ENCODE measurements around the gene IKBIP. TPM values are rescaled to one million over a fixed set of nuclear protein-coding genes. Genes with fewer than 3 reads are reported as not detected.
A peak's percentile ranks its signal among the peaks of the same experiment; 100 is the strongest.
"Not testable (repeated sequence)": the region's sequence is repeated elsewhere in the genome, so short reads cannot be mapped to it uniquely, and the experiment has no call there.

The IKBIP gene
- total RNA-seq, 6 experiments from 2014 or later: 96.6 to 131 (median 108) TPM

DNA sequence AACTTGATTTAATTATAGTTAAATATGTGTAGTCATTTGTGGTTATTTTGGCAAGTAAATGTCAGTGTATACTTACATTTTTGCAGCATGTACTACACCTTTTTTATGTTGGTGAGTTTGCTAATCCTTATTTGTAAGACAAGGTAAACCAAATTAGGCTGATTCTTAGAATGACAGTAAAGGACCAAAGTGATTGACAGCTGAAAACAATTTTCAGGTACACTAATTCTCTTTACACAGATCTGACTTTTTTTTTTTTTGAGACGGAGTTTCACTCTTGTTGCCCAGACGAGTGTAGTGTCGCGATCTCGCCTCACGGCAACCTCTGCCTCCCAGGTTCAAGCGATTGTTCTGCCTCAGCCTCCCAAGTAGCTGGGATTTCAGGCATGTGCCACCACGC, 42.7 kb downstream of the IKBIP start:
- Mint-ChIP-seq H3K27ac (no peak overlapping the region), H3K4me3 (no peak overlapping the region), H3K27me3 (ENCODE audit: insufficient read depth) (no peaks in the 10 kb centered on the region), H3K9me3 (no peaks in the 10 kb centered on the region), H3K4me1 (ENCODE audit: low read depth) (no peaks in the 10 kb centered on the region), H3K36me3 (ENCODE audit: low read depth) (peaks cover 35% of the 10 kb centered on the region)
- TF ChIP-seq, protein P1, sequence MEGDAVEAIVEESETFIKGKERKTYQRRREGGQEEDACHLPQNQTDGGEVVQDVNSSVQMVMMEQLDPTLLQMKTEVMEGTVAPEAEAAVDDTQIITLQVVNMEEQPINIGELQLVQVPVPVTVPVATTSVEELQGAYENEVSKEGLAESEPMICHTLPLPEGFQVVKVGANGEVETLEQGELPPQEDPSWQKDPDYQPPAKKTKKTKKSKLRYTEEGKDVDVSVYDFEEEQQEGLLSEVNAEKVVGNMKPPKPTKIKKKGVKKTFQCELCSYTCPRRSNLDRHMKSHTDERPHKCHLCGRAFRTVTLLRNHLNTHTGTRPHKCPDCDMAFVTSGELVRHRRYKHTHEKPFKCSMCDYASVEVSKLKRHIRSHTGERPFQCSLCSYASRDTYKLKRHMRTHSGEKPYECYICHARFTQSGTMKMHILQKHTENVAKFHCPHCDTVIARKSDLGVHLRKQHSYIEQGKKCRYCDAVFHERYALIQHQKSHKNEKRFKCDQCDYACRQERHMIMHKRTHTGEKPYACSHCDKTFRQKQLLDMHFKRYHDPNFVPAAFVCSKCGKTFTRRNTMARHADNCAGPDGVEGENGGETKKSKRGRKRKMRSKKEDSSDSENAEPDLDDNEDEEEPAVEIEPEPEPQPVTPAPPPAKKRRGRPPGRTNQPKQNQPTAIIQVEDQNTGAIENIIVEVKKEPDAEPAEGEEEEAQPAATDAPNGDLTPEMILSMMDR (IDR thresholded peaks at IDR 0.05): no peak
- no peak for DNase-seq

DNA sequence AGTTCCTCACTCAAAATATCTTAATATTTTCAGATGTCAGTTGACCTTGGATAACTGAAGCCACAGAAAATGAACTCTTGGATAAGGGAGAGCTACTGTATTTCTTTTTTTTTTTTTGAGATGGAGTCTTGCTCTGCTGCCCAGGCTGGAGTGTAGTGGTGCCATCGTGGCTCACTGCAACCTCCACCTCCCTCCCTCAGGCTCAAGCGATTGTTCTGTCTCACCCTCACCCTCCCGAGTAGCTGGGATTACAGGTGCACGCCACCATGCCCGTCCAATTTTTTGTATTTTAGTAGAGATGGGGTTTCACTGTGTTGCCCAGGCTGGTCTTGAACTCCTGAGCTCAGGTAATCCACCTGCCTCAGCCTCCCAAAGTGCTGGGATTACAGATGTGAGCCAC, 47.3 kb downstream of the IKBIP start:
- not testable (repeated sequence) for H3K27me3 Mint-ChIP-seq (ENCODE audit: insufficient read depth); DNase-seq; H3K27ac Mint-ChIP-seq; H3K9me3 Mint-ChIP-seq; H3K4me3 Mint-ChIP-seq
- peaks cover 36% of the 10 kb centered on the region for H3K36me3 Mint-ChIP-seq (ENCODE audit: low read depth)
- peaks cover 19% of the 10 kb centered on the region for H3K4me1 Mint-ChIP-seq (ENCODE audit: low read depth)

DNA sequence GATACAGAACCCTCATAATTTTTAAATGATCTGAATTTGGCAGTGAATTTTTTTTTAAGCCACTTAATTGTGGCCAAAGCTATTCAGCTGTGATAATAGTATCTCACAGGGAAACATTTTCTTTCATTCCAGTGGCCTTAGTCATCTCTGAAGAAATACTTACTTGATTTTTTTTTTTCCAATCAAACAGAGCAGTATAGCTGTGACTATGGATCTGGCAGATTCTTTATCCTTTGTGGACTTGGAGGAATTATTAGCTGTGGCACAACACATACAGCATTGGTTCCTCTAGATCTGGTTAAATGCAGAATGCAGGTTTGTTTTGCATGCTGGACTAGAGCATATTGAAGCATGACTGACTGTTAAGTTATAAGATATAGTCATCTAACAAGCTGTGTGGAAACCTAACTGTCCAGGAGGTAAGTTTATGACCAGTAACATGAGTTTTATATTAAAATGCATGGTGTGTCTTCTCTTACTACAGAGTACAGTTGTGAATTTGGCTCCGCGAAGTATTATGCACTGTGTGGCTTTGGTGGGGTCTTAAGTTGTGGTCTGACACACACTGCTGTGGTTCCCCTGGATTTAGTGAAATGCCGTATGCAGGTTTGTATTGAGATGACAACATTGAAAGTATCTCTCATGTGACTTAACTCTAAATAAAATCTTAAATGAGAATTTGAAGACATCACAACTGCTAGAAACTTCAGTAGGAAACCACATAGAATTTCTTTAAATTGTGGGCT, 49.2 kb downstream of the IKBIP start:
- TF ChIP-seq, protein P1 (IDR thresholded peaks at IDR 0.05): no peak
- DNase-seq: peak; percentile 55
- peaks cover 28% of the 10 kb centered on the region for H3K36me3 Mint-ChIP-seq (ENCODE audit: low read depth)

DNA sequence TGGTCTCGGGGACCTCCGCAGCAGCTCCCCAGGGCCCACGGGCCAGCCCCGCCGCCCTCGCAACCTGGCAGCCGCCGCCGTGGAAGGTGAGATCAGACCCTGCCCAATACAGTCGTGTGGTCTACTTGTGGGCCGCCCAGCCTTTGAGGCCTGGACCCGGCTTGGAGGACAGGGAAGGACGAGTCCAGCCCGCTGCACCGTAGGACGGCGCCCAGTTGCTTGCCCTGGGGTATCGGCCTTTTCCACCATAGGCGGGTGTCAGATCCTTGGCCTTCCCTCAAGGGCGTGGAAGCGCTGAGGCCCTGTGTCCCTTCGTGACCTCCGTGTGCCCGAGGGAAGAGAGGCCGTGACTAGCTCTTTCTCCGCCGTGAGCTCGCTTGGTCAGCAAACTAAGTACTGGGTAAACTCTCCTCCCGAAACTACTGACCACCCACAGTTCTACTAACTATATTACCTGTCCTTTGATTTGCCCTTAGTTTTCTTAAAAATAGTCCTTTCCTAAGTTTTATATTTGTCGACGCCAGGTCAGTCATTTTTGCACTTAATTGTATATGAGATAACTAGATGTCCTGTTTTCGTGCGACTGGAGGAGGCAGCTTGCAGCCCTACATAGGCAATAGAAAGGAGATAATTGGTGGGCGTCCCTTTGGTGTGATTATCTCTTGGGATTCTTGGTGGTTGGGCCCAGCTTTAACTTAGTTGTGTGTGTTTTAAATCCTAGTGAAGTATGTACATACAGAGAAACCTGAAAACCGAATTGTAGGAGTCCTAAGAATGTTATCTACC, 50.3 kb downstream of the IKBIP start:
- TF ChIP-seq, protein P1 (IDR thresholded peaks at IDR 0.05): no peak
- H3K27ac Mint-ChIP-seq: peak overlapping the region; percentile 98
- DNase-seq: no peak

More for the DNA sequence above, 49.2 kb downstream of the IKBIP start:
- H3K4me1 Mint-ChIP-seq (ENCODE audit: low read depth): peaks cover 26% of the 10 kb centered on the region
- no peaks in the 10 kb centered on the region for H3K9me3 Mint-ChIP-seq
- peak overlapping the region; percentile 98 for H3K27ac Mint-ChIP-seq
- H3K27me3 Mint-ChIP-seq (ENCODE audit: insufficient read depth): peaks cover 5% of the 10 kb centered on the region
- peak overlapping the region; percentile 94 for H3K4me3 Mint-ChIP-seq

DNA sequence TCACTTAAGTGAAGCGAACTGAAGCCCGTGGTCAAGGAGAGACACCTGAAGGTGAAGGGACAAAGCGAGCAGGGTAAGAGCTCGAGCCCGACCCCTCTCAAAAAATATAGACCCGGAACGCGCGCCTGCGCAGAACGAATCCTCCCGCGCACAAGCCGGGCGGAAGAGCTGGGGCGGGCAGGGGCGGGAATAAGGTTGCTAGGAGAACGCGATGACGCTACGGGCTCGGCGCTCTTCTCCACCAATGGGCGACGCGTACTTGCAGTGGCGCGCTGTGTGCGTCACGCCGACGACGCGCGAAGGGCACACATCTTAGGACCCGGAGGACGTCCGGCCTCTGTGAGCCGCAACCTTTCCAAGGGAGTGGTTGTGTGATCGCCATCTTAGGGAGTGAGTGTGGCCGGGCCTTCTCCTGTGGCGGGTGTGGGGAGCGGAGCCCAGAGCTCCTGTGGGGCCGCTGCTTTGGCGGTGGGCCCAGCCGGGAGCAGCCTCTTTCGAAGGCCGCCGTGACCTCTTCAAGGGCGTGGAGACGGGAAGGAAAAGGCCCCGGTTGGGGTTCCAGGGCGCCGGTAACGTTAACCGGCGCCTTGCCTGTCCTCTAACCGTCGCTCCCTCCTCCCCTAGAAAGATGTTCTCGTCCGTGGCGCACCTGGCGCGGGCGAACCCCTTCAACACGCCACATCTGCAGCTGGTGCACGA, 51.1 kb downstream of the IKBIP start, which contains the start of gene SLC25A3:
TSS of gene SLC25A3 (plus strand) at position 336 of the 699 bp plus-strand sequence. CDS start at position 629, 293 bp downstream.
- Mint-ChIP-seq H3K27me3 (ENCODE audit: insufficient read depth) (peaks cover 7% of the 10 kb centered on the region), H3K4me3 (peak within 1 kb of the TSS; percentile 94), H3K4me1 (ENCODE audit: low read depth) (peaks cover 26% of the 10 kb centered on the region), H3K36me3 (ENCODE audit: low read depth) (peaks cover 27% of the 10 kb centered on the region), H3K9me3 (no peaks in the 10 kb centered on the region), H3K27ac (peak within 1 kb of the TSS; percentile 98)
- peak; percentile 98 for DNase-seq
- TF ChIP-seq, protein P1 (IDR thresholded peaks at IDR 0.05): no peak

More for the DNA sequence above, 50.3 kb downstream of the IKBIP start:
- Mint-ChIP-seq H3K27me3 (ENCODE audit: insufficient read depth) (peaks cover 7% of the 10 kb centered on the region), H3K36me3 (ENCODE audit: low read depth) (peaks cover 28% of the 10 kb centered on the region), H3K4me3 (peak overlapping the region; percentile 94), H3K4me1 (ENCODE audit: low read depth) (peaks cover 26% of the 10 kb centered on the region), H3K9me3 (no peaks in the 10 kb centered on the region)
